ENCODE data around the gene MACROD2.

- TF ChIP-seq CTCF (conservative IDR thresholded peaks at IDR 0.05 in 1 of 2, IDR thresholded peaks at IDR 0.05 in 1 of 2; ENCODE audit: extremely low read depth in 1 of 2, insufficient read depth in 1 of 2, low read depth in 1 of 2, low read length in 2 of 2) (no peak), EZH2 (IDR thresholded peaks at IDR 0.05; ENCODE audit: borderline replicate concordance, low read length) (no peak)
Observed at GRCh38 chr20:15938847-15939246, 1943.5 kb downstream of the MACROD2 start.

Measured in mammary epithelial cell (primary cell).